Colonic mucosa (tissue), 4 donors: ENCODE measurements around the gene TMBIM6. TPM values are rescaled to one million over a fixed set of nuclear protein-coding genes. Genes with fewer than 3 reads are reported as not detected.

ENCODE experiments used
- DNase-seq: peaks from one replicate; pipeline ENCODE4 v3.0.0-alpha.2; 2020
- H3K27ac ChIP-seq: fragments of 200-600 bp; one replicate; pipeline ENCODE4 v1.8.0; 2021
- H3K27me3 ChIP-seq: fragments of 200-600 bp; one replicate; pipeline ENCODE4 v1.8.0; 2021
- H3K36me3 ChIP-seq: fragments of 200-600 bp; one replicate; pipeline ENCODE4 v1.8.0; 2021
- H3K4me1 ChIP-seq: fragments of 200-600 bp; one replicate; pipeline ENCODE4 v1.8.0; 2021; ENCODE audit warnings: mild to moderate bottlenecking
- H3K4me3 ChIP-seq: fragments of 200-600 bp; one replicate; pipeline ENCODE4 v1.8.0; 2021
- H3K9ac ChIP-seq, 2 donors: one replicate each; pipeline ENCODE4 v1.7.0; 2013; ENCODE audit warnings: control low read depth in 2 of 2, low read depth in 2 of 2, low read length in 2 of 2
- H3K9me3 ChIP-seq: fragments of 200-600 bp; one replicate; pipeline ENCODE4 v1.8.0; 2021
- CTCF ChIP-seq: fragments of 200-600 bp; IDR thresholded peaks from one replicate; pipeline ENCODE4 v1.8.0; 2022; ENCODE audit warnings: antibody characterized with exemption, mild to moderate bottlenecking
- intact Hi-C: fragments of 100-400 bp; cut with DNase I; formaldehyde crosslinking; loops from one replicate; pipeline ENCODE4 v1.14.1; 2022
- total RNA-seq, 2 donors: library from RNA; stranded (reverse); fragmentation: NEBNext Ultra II Directional in 1 of 2; extraction: Animal tissue kit (Norgen Biotek cat#: 25700) in 1 of 2; gene quantifications; one replicate each; pipeline ENCODE4 v1.2.1, GENCODE V29; 2021
- donor health status: healthy.
- donor health status: DM: no; HTN: no; CAD: no.
- donor health status: DM: no; HTN: no; CAD: no.

TMBIM6 gene
- total RNA-seq, 2 donors from 2014 or later, result 868 to 1,024 TPM

GRCh38 chr12:49750996-49751393 is 9.6 kb downstream of the TMBIM6 start:
- Histone ChIP-seq H3K36me3 (peaks cover 5% of the 10 kb centered on the region), H3K9ac (no peak overlapping the region), H3K4me1 (no peaks in the 10 kb centered on the region), H3K4me3 (no peak overlapping the region), H3K27ac (no peak overlapping the region), H3K9me3 (no peaks in the 10 kb centered on the region), H3K27me3 (no peaks in the 10 kb centered on the region)
- no peak for DNase-seq
- TF ChIP-seq CTCF, result no peak
- intact Hi-C loops, result no loop called here

GRCh38 chr12:49761677-49762467 is 20.5 kb downstream of the TMBIM6 start:
- Histone ChIP-seq H3K9ac (no peak overlapping the region), H3K4me1 (no peaks in the 10 kb centered on the region), H3K27me3 (no peaks in the 10 kb centered on the region), H3K36me3 (peaks cover 34% of the 10 kb centered on the region), H3K4me3 (no peak overlapping the region), H3K27ac (no peak overlapping the region), H3K9me3 (no peaks in the 10 kb centered on the region)
- TF ChIP-seq CTCF, result no peak
- intact Hi-C loops, result no loop called here
- DNase-seq, result no peak

- intact Hi-C loops, result no loop called here
- no peak for TF ChIP-seq CTCF
- no peaks in the 10 kb centered on the region for H3K4me1 ChIP-seq
- H3K9ac ChIP-seq, result no peak overlapping the region
- DNase-seq, result no peak
- H3K27me3 ChIP-seq, result no peaks in the 10 kb centered on the region
- no peaks in the 10 kb centered on the region for H3K9me3 ChIP-seq
- H3K4me3 ChIP-seq, result no peak overlapping the region
- peaks cover 29% of the 10 kb centered on the region for H3K36me3 ChIP-seq
- H3K27ac ChIP-seq, result no peak overlapping the region
Observed at GRCh38 chr12:49762468-49762847, 21.1 kb downstream of the TMBIM6 start.

GRCh38 chr12:49763006-49763591 is 21.7 kb downstream of the TMBIM6 start:
- DNase-seq, result peak; percentile 71
- Histone ChIP-seq H3K27ac (no peak overlapping the region), H3K36me3 (peaks cover 29% of the 10 kb centered on the region), H3K4me1 (no peaks in the 10 kb centered on the region), H3K9me3 (no peaks in the 10 kb centered on the region), H3K4me3 (no peak overlapping the region), H3K9ac (no peak overlapping the region), H3K27me3 (no peaks in the 10 kb centered on the region)
- intact Hi-C loops, result no loop called here
- peak; percentile 60 for TF ChIP-seq CTCF

GRCh38 chr12:49764126-49764525 is 22.8 kb downstream of the TMBIM6 start:
- intact Hi-C loops, result no loop called here
- Histone ChIP-seq H3K27ac (no peak overlapping the region), H3K4me1 (no peaks in the 10 kb centered on the region), H3K36me3 (peaks cover 26% of the 10 kb centered on the region), H3K9ac (no peak overlapping the region), H3K4me3 (no peak overlapping the region), H3K27me3 (no peaks in the 10 kb centered on the region), H3K9me3 (no peaks in the 10 kb centered on the region)
- no peak for DNase-seq
- TF ChIP-seq CTCF, result no peak
